GM12801 (cell line): ENCODE results near the gene TMEM200C.

Experiments used
- CTCF ChIP-seq: IDR thresholded peaks from one replicate; pipeline ENCODE4 v1.5.1; 2011; ENCODE audit warnings: control low read depth; ENCODE audit not compliant: insufficient read length; ENCODE audit errors: extremely low read depth

TMEM200C gene

GRCh38 chr18:5874336-5874735 is 21.0 kb downstream of the TMEM200C start:
- TF ChIP-seq CTCF: no peak

- TF ChIP-seq CTCF: no peak
Observed at GRCh38 chr18:5872886-5873285, 22.4 kb downstream of the TMEM200C start.

- no peak for TF ChIP-seq CTCF
Observed at GRCh38 chr18:5871426-5871825, 23.9 kb downstream of the TMEM200C start.

- TF ChIP-seq CTCF: no peak
Observed at GRCh38 chr18:5868218-5868854, 27.0 kb downstream of the TMEM200C start.

GRCh38 chr18:5865521-5865920 is 29.8 kb downstream of the TMEM200C start:
- TF ChIP-seq CTCF: no peak

- no peak for TF ChIP-seq CTCF
Observed at GRCh38 chr18:5857180-5857579, 38.1 kb downstream of the TMEM200C start.

- no peak for TF ChIP-seq CTCF
Observed at GRCh38 chr18:5853253-5853652, 42.1 kb downstream of the TMEM200C start.
